HEK293 (cell line): Measurements from ENCODE around the gene PROCA1.

Experiments
- CTCF ChIP-seq: fragments of 450-650 bp; formaldehyde crosslinking; IDR thresholded peaks from 2 replicates; pipeline ENCODE4 v1.5.1; 2016; ENCODE audit warnings: missing biosample characterization, missing genetic modification characterization
- REST ChIP-seq: fragments of 450-650 bp; formaldehyde crosslinking; IDR thresholded peaks from 2 replicates; pipeline ENCODE4 v1.5.1; 2016; ENCODE audit warnings: missing biosample characterization, missing genetic modification characterization
- ZBTB20 ChIP-seq: fragments of 450-650 bp; formaldehyde crosslinking; IDR thresholded peaks from 2 replicates; pipeline ENCODE4 v1.5.1; 2016; ENCODE audit warnings: missing biosample characterization, missing genetic modification characterization
- ZBTB8A ChIP-seq: fragments of 450-650 bp; formaldehyde crosslinking; IDR thresholded peaks from 2 replicates; pipeline ENCODE4 v1.5.1; 2016; ENCODE audit warnings: missing biosample characterization, missing genetic modification characterization
- ZIC2 ChIP-seq: fragments of 450-650 bp; formaldehyde crosslinking; IDR thresholded peaks from 2 replicates; pipeline ENCODE4 v1.5.1; 2016; ENCODE audit warnings: missing biosample characterization, missing genetic modification characterization
- ZNF184 ChIP-seq: fragments of 450-650 bp; IDR thresholded peaks from 2 replicates; pipeline ENCODE4 v1.5.1; 2018; ENCODE audit warnings: missing biosample characterization, mild to moderate bottlenecking, missing genetic modification characterization
- ZNF24 ChIP-seq: fragments of 450-650 bp; formaldehyde crosslinking; IDR thresholded peaks from 2 replicates; pipeline ENCODE4 v1.5.1; 2016; ENCODE audit warnings: missing biosample characterization, missing genetic modification characterization
- ZNF274 ChIP-seq, 2 experiments: fragments of 200-500 bp in 1 of 2; fragments of 450-650 bp in 1 of 2; sonication (Bioruptor generic) in 1 of 2; formaldehyde crosslinking in 1 of 2; IDR thresholded peaks; 2 replicates each; pipeline versions ENCODE4 v1.5.1 to v1.6.1; 2014 to 2016; ENCODE audit warnings: borderline replicate concordance in 1 of 2, inconsistent platforms in 1 of 2, low read length in 1 of 2, missing biosample characterization in 1 of 2, missing genetic modification characterization in 1 of 2
- ZNF404 ChIP-seq: fragments of 450-650 bp; formaldehyde crosslinking; IDR thresholded peaks from 2 replicates; pipeline ENCODE4 v1.5.1; 2017; ENCODE audit warnings: missing biosample characterization, missing genetic modification characterization
- ZNF530 ChIP-seq: fragments of 450-650 bp; formaldehyde crosslinking; IDR thresholded peaks from 2 replicates; pipeline ENCODE4 v1.5.1; 2016; ENCODE audit warnings: low read depth, missing biosample characterization, missing genetic modification characterization
- ZNF561 ChIP-seq: fragments of 450-650 bp; IDR thresholded peaks from 2 replicates; pipeline ENCODE4 v1.5.1; 2018; ENCODE audit warnings: missing biosample characterization, missing genetic modification characterization, borderline replicate concordance
- ZNF670 ChIP-seq: fragments of 450-650 bp; formaldehyde crosslinking; IDR thresholded peaks from 2 replicates; pipeline ENCODE4 v1.5.1; 2016; ENCODE audit warnings: missing biosample characterization, missing genetic modification characterization, low read depth
- ZNF76 ChIP-seq: fragments of 450-650 bp; formaldehyde crosslinking; IDR thresholded peaks from 2 replicates; pipeline ENCODE4; 2016; ENCODE audit warnings: low read depth, missing biosample characterization, missing genetic modification characterization, borderline replicate concordance

- TF ChIP-seq ZNF561 (tag by site-specific recombination) (no peak), ZNF184 (tag by site-specific recombination) (no peak), ZBTB8A (tag by site-specific recombination) (no peak), ZNF670 (tag by site-specific recombination) (no peak), CTCF (tag by site-specific recombination) (no peak), ZBTB20 (tag by site-specific recombination) (peak; percentile 32; the same call in 1 of the 2 replicates), ZNF24 (tag by site-specific recombination) (no peak), ZNF404 (tag by site-specific recombination) (no peak), ZNF530 (tag by site-specific recombination) (no peak), ZNF76 (tag by site-specific recombination) (no peak), ZNF274 (IDR thresholded peaks at IDR 0.05; ENCODE audit: low read length) (no peak), ZNF274 (tag by site-specific recombination; IDR thresholded peaks at IDR 0.05; ENCODE audit: borderline replicate concordance) (no peak), ZIC2 (tag by site-specific recombination) (0 out of 2 replicates have a peak, but pooled peaks have one; percentile 5), REST (tag by site-specific recombination) (no peak)
Observed at GRCh38 chr17:28745786-28746411, 34.2 kb upstream of the PROCA1 start.
